Left hindlimb (tissue), 1 donor: Measurements from ENCODE around the gene TRIOBP.

ENCODE experiments used
- DNase-seq: peaks from one replicate; pipeline ENCODE4 v3.0.0-alpha.2; 2018

The TRIOBP gene

GRCh38 chr22:37750596-37751162 lies 53.8 kb downstream of the TRIOBP start:
- DNase-seq = no peak

DNA sequence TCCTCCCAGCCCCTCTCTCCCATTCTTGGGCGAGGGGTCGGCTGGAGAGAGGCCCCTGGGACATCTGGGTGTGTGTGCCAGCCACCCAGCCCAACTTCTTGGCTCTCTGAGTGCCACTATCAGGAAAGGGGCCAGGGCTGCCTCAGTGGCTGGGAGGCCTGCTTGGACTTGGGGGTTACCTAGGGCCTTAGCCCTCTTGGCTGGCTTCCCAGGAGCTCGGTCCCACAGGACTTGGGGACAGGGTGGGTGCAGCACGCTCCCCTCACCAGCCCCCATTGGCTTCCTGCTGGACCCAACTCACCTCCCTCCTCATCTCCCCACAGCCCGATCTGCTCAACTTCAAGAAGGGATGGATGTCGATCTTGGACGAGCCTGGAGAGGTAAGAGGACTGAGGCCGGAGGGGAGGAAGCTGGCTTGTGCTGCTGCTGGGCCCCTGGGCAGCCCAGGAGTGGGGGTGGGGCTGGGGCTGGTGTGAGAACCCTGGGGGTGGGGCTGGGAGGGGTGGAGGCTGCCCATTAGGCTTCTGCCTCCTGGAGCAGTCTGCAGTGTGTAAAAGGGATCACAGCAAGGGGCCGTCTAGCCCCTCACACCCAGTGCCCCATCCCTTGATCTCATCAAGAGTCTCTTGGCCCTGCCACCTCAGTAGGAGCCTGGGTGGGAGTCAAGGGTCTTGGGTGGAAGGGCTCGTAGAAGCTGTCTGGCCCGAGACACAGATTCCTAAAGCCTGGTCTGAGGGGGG lies 54.8 kb downstream of the TRIOBP start:
- DNase-seq = no peak

DNA sequence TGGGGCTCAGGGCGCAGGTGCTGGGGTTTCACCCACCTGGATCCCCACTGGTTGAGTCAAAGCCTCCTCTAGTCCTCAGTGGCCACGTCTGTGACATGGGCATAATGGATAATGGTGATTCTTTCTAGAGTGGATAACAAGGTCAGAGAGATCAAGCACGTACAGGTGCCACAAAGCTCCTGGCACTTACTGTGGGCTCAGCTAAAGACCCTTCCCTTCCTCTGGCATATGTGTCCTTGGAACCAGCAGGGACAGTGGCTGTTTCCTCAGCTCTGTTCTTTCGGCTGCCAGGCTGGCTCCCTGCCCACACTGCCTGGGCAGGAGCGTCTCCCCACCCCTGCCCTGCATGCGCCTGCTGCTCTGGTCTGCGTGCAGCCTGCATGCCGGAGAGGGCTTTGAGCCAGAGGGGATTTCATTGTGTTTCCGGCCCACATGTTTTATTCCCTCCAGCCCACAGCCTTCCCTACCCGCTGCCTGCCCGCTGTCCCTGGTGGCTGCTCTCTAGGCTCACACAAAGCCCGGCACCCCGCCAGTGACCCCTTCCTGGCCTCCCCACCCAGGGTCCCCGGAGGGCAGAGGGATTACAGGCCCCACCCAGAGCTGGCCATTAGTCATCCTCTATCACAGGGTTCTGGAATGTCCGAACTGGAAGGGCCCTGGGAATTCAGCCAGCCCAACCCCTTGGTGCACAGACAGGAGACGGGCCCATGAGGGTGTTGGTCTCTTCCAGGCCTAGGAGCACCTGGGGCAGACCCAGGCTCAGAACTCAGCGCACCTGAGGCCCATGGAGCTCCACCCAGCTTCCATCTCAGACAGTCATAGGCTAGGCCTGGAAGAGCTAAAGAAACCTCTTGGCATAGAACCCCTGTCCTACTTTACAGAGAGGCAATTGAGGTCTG lies 55.6 kb downstream of the TRIOBP start:
- DNase-seq = peak; percentile 84

DNA sequence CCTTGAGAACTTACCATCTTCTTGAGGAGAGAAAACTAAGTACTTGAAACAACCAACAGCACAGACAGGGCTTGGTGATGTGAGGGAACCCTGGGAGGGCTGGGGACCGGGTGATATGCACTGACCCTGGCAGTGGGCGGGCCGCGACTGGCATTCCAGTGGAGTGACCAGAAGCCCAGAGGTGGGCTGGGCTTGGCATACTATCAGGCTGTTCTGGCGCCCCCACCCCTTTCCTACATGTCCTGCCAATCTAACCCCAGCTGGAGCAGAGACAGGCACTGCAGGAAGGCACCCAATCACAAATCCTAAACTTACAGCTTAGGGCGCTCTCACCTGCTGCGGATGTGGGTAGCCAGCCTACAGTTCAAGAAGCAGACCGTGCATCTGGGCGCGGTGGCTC lies 56.9 kb downstream of the TRIOBP start:
- no peak for DNase-seq

DNA sequence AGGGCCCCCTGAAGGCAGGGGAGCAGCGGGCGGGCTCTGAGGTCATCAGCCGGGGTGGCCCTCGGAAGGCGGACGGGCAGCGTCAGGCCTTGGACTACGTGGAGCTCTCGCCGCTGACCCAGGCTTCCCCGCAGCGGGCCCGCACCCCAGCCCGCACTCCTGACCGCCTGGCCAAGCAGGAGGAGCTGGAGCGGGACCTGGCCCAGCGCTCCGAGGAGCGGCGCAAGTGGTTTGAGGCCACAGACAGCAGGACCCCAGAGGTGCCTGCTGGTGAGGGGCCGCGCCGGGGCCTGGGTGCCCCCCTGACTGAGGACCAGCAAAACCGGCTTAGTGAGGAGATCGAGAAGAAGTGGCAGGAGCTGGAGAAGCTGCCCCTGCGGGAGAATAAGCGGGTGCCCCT lies 60.8 kb downstream of the TRIOBP start:
- DNase-seq = no peak

GRCh38 chr22:37758694-37759093 lies 61.8 kb downstream of the TRIOBP start:
- DNase-seq = no peak

GRCh38 chr22:37759281-37759680 lies 62.4 kb downstream of the TRIOBP start:
- DNase-seq = no peak

- no peak for DNase-seq
These were observed 63.3 kb downstream of the TRIOBP start for GRCh38 chr22:37760152-37760551.

DNA sequence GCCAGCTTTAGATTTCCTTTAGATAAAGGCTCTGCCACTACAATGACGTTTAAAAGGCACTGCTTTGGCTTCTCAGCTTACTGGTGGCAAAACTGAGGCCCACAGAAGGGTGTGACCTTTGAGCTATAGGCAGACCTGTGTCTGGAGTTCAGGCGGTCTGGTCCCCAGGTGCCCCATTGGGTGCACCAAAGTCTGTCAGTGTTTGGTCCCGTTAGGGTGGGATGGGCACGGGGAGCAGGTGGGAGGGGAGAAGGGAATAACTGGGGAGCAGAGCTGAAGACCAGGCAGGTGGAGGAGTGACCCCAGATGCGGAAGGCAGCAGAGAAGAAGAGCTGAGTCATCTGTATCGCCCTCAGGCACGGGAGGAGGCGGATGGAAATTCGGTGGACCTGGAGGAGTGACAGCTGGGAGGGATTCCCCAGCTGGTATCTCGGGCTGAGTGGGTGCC lies 65.6 kb downstream of the TRIOBP start:
- no peak for DNase-seq

DNA sequence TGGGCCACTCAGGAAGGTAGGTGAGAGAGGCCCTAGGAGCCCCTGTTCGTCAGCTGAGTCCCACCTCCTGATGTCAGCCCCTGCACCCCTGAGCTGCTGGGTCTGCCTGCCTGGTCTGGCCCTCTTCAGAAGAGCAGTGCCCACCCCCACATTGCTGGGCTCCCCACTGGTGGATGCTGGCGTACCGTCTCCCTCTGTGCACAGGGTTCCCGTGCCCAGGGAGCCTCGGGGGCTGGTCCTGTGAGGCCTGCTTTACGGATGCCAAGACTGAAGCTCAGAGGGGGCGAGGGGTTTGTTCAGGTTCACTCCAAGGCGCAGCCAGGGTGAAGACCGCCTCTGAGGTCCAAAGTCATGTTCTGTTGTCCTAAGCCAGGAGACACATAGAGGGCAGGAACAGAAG lies 66.2 kb downstream of the TRIOBP start:
- DNase-seq = no peak

DNA sequence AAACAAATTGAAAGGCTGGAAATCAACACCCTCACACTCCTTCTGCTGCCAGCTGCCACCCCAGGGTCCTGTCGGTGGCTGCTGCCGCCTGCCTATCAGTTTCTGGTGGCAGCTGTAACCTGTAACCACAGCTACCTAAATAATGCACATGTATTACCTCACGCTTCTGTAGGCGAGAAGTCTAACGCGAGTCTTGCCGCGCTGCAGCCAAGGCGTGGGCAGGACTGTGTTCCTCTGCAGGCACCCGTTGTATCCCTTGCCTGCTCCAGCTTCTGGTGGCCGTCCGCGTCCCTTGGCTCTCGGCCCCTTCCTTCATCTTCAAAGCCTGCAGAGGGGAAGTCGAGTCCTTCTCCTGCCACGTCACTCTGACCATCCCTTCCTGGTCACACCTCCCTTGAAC lies 66.8 kb downstream of the TRIOBP start:
- DNase-seq = no peak

GRCh38 chr22:37764622-37765021 lies 67.8 kb downstream of the TRIOBP start:
- DNase-seq = no peak

- DNase-seq = no peak
These were observed 68.7 kb downstream of the TRIOBP start for GRCh38 chr22:37765498-37765897.

- no peak for DNase-seq
These were observed 69.2 kb downstream of the TRIOBP start for GRCh38 chr22:37765953-37766576.

- no peak for DNase-seq
These were observed 71.4 kb downstream of the TRIOBP start for GRCh38 chr22:37768273-37768672.

- no peak for DNase-seq
These were observed 72.2 kb downstream of the TRIOBP start for GRCh38 chr22:37769056-37769455.

DNA sequence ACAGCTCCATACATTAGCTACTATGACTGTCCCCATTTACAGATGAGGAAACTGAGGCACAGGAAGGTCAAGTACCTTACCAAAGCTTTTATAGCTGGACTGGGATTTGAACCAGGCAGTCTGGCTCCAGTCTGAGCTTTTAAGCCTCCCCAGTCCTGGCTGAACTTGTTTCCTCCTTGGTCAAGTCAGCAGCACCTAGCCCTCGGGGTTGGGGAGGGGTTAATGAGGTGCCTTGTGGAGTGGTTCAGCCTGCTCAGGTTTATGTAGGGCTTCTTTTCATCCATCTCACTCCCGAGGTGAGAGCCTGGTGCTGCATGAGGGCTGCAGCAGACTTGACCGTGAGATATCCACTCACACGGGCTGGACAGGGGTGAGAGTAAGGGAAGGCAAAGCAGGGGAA lies 74.2 kb downstream of the TRIOBP start:
- no peak for DNase-seq

DNA sequence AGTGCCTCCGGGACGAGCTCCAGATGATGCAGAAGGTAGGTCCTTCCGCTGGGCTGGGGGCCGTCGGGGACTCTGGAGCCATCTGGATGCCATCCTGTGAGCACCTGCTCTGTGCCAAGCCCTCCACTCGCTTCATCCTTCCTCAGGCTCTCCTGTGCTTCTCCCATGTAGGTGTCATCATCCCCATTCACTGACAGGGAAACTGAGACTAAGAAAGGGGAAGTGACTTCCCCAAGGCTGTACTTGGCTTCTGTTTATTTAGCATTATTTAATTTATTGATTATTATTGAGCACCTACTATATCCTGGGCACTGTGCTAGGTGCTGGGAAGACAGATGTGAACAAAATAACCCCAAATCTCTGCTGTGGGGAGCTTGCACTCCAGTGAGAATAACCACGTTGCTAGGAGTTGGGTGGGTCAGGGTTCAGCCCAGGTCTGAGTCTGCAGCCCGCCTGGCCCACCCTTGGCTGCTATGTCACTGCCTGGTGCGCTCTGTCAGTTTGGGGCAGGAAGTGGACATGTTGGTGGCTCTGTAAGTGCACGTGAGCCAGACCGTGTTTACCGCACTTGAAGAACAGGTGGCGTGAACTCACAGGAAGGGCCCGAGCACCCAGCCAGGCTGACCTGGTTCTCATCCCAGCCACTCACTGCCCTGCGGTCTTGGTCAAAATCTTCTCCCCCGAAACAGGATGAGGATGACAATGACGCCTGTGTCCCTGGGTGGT lies 75.0 kb downstream of the TRIOBP start:
- no peak for DNase-seq

DNA sequence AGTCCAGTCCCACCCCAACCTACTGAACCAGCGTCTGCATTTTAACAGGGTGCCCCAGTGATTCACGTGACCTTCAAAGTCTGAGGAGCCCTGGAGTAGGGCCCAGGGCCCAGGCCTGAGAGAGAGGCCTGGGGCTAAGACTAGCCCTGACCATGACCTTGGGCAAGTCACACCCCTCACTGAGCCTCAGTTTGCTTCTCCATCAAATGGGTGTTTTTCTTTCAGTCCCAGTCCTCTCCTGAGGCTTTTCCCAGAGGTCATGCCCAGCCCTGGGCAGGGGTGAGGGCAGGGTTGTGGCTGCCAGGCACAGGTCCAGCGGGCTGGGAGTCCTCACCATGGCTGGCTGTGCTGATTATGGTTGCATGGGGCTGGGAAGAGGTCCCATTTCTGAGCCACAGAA lies 77.9 kb downstream of the TRIOBP start:
- DNase-seq = no peak

DNA sequence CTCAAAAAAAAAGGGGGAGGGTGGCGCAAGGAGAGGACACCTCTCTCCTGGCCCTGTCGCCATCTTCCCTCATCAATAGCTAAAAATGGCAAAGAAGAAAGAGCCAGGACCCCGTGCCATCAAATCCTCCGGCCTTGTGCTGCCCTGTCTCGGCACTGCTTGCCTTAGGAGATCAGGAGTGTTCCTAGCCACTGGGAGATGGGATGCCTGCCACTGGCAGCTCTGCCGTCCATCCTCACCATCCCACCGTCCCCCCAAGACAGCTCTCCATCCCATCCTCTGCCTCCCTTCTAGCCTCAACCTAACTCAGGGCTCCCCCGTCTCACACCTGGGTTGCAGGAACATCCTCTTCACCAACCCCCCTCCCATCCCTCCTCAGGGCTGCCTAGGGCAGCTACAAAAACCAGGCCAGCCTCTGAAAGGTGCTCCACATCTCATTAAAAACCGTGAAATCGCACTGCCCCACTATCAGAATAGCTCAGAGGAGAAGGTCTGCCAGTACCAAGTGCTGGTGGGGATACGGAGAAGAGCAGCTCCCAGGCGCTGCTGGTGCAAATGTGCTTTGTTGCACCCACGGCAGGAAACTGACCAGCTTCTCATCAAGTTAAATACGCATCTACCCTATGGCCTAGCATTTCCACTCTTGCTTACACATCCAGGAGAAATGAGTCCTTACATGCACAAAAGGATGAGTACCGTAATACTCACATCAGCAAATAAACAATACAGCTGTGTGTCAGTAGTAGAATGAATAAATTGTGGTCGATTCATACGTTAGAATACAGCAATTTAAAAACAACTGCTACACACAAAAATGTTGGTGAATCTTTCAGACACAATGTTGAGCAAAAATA lies 79.2 kb downstream of the TRIOBP start:
- no peak for DNase-seq

- no peak for DNase-seq
These were observed 79.8 kb downstream of the TRIOBP start for GRCh38 chr22:37776639-37777005.
